Activated CD4-positive, alpha-beta memory T cell treated with anti-CD3 and anti-CD28 coated beads, Interleukin-2, amount 10 ng/mL, durations not matched to agents 7 days and 5 days (primary cell): ENCODE results near the gene PRKCE. TPM values are rescaled to one million over a fixed set of nuclear protein-coding genes. Genes with fewer than 3 reads are reported as not detected.

ENCODE experiments used
- CTCF ChIA-PET: fragments of 350-600 bp; sonication (Branson Sonifier 250); formaldehyde crosslinking; loops from one replicate; lab custom pipeline; 2021; ENCODE audit warnings: antibody characterized with exemption, inconsistent platforms; lab: Charles Lee
- POLR2A ChIA-PET: fragments of 350-600 bp; sonication (Branson Sonifier 250); formaldehyde crosslinking; loops from one replicate; lab custom pipeline; 2021; ENCODE audit warnings: antibody characterized with exemption; lab: Charles Lee
- DNase-seq: peaks from one replicate; pipeline ENCODE4 v3.0.0-alpha.2; 2020
- H3K27ac Mint-ChIP-seq: one replicate; pipeline ENCODE4 v1.8.0; 2021; ENCODE audit warnings: mild to moderate bottlenecking, mixed read lengths
- H3K27me3 Mint-ChIP-seq: one replicate; pipeline ENCODE4 v1.8.0; 2021; ENCODE audit warnings: mixed read lengths
- H3K36me3 Mint-ChIP-seq: one replicate; pipeline ENCODE4 v1.8.0; 2021; ENCODE audit warnings: low read depth, mixed read lengths
- H3K4me1 Mint-ChIP-seq: one replicate; pipeline ENCODE4 v1.8.0; 2021; ENCODE audit warnings: mixed read lengths
- H3K4me3 Mint-ChIP-seq: one replicate; pipeline ENCODE4 v1.8.0; 2021; ENCODE audit warnings: mild to moderate bottlenecking, mixed read lengths
- H3K9me3 Mint-ChIP-seq: one replicate; pipeline ENCODE4 v1.8.0; 2021; ENCODE audit warnings: mixed read lengths
- total RNA-seq, 2 experiments: library from RNA; stranded (reverse); gene quantifications; one replicate each; pipeline ENCODE4 v1.2.3, GENCODE V29; 2021

Gene PRKCE
- total RNA-seq, 2 experiments from 2014 or later: 20.6 to 23.3 TPM

- Mint-ChIP-seq H3K27ac (no peak overlapping the region), H3K27me3 (no peaks in the 10 kb centered on the region), H3K9me3 (no peaks in the 10 kb centered on the region), H3K36me3 (no peaks in the 10 kb centered on the region), H3K4me3 (no peak overlapping the region), H3K4me1 (peaks cover 12% of the 10 kb centered on the region)
- no peak for DNase-seq
- POLR2A ChIA-PET: no interaction called here
- CTCF ChIA-PET: no interaction called here
Observed at GRCh38 chr2:45918463-45919159, 267.1 kb downstream of the PRKCE start.

- H3K9me3 Mint-ChIP-seq: no peaks in the 10 kb centered on the region
- no peak overlapping the region for H3K4me3 Mint-ChIP-seq
- H3K4me1 Mint-ChIP-seq: peaks cover 12% of the 10 kb centered on the region
- no peak for DNase-seq
- H3K27ac Mint-ChIP-seq: no peak overlapping the region
- no peaks in the 10 kb centered on the region for H3K36me3 Mint-ChIP-seq
- ChIA-PET POLR2A (no interaction called here), CTCF (no interaction called here)
- no peaks in the 10 kb centered on the region for H3K27me3 Mint-ChIP-seq
Observed at GRCh38 chr2:45919160-45919650, 267.7 kb downstream of the PRKCE start.

- CTCF ChIA-PET: no interaction called here
- Mint-ChIP-seq H3K4me1 (peaks cover 12% of the 10 kb centered on the region), H3K27ac (no peak overlapping the region), H3K9me3 (no peaks in the 10 kb centered on the region), H3K36me3 (no peaks in the 10 kb centered on the region), H3K4me3 (no peak overlapping the region), H3K27me3 (no peaks in the 10 kb centered on the region)
- DNase-seq: no peak
- POLR2A ChIA-PET: no interaction called here
Observed at GRCh38 chr2:45919711-45920111, 268.2 kb downstream of the PRKCE start.

GRCh38 chr2:45921921-45922320, 270.4 kb downstream of the PRKCE start:
- CTCF ChIA-PET: no interaction called here
- Mint-ChIP-seq H3K4me1 (peaks cover 12% of the 10 kb centered on the region), H3K27me3 (no peaks in the 10 kb centered on the region), H3K27ac (no peak overlapping the region), H3K36me3 (no peaks in the 10 kb centered on the region), H3K4me3 (no peak overlapping the region), H3K9me3 (no peaks in the 10 kb centered on the region)
- POLR2A ChIA-PET: no interaction called here
- DNase-seq: no peak

GRCh38 chr2:45922577-45922988, 271.1 kb downstream of the PRKCE start:
- POLR2A ChIA-PET: no interaction called here
- Mint-ChIP-seq H3K4me1 (peaks cover 12% of the 10 kb centered on the region), H3K4me3 (no peak overlapping the region), H3K27me3 (no peaks in the 10 kb centered on the region), H3K36me3 (no peaks in the 10 kb centered on the region), H3K27ac (no peak overlapping the region), H3K9me3 (no peaks in the 10 kb centered on the region)
- CTCF ChIA-PET: no interaction called here
- DNase-seq: no peak

GRCh38 chr2:45923701-45924100, 272.2 kb downstream of the PRKCE start:
- Mint-ChIP-seq H3K9me3 (no peaks in the 10 kb centered on the region), H3K27ac (no peak overlapping the region), H3K4me3 (no peak overlapping the region), H3K4me1 (peaks cover 12% of the 10 kb centered on the region), H3K27me3 (no peaks in the 10 kb centered on the region), H3K36me3 (no peaks in the 10 kb centered on the region)
- DNase-seq: no peak
- POLR2A ChIA-PET: no interaction called here
- CTCF ChIA-PET: no interaction called here

- POLR2A ChIA-PET: no interaction called here
- H3K9me3 Mint-ChIP-seq: peaks cover 4% of the 10 kb centered on the region
- CTCF ChIA-PET: no interaction called here
- H3K27me3 Mint-ChIP-seq: no peaks in the 10 kb centered on the region
- H3K36me3 Mint-ChIP-seq: no peaks in the 10 kb centered on the region
- DNase-seq: no peak
- no peaks in the 10 kb centered on the region for H3K4me1 Mint-ChIP-seq
- H3K27ac Mint-ChIP-seq: no peak overlapping the region
- no peak overlapping the region for H3K4me3 Mint-ChIP-seq
Observed at GRCh38 chr2:45925026-45925425, 273.6 kb downstream of the PRKCE start.

- no peaks in the 10 kb centered on the region for H3K36me3 Mint-ChIP-seq
- peaks cover 6% of the 10 kb centered on the region for H3K9me3 Mint-ChIP-seq
- no peaks in the 10 kb centered on the region for H3K4me1 Mint-ChIP-seq
- ChIA-PET CTCF (no interaction called here), POLR2A (no interaction called here)
- H3K27ac Mint-ChIP-seq: no peak overlapping the region
- DNase-seq: no peak
- no peaks in the 10 kb centered on the region for H3K27me3 Mint-ChIP-seq
- H3K4me3 Mint-ChIP-seq: no peak overlapping the region
Observed at GRCh38 chr2:45925636-45926366, 274.3 kb downstream of the PRKCE start.

- Mint-ChIP-seq H3K27ac (no peak overlapping the region), H3K36me3 (no peaks in the 10 kb centered on the region), H3K9me3 (peaks cover 6% of the 10 kb centered on the region), H3K4me3 (no peak overlapping the region), H3K4me1 (peaks cover 2% of the 10 kb centered on the region), H3K27me3 (no peaks in the 10 kb centered on the region)
- POLR2A ChIA-PET: no interaction called here
- no peak for DNase-seq
- CTCF ChIA-PET: interaction anchor here (1.7 kb wide), 1 partner anchor 150 kb away, joined by 4 read pairs; no protein-coding TSS in a partner anchor
Observed at GRCh38 chr2:45928946-45929345, 277.5 kb downstream of the PRKCE start.

GRCh38 chr2:45929674-45930395, 278.4 kb downstream of the PRKCE start:
- POLR2A ChIA-PET: no interaction called here
- peaks cover 2% of the 10 kb centered on the region for H3K4me1 Mint-ChIP-seq

GRCh38 chr2:45930396-45930792, 278.9 kb downstream of the PRKCE start:
- Mint-ChIP-seq H3K4me3 (no peak overlapping the region), H3K36me3 (no peaks in the 10 kb centered on the region), H3K27me3 (no peaks in the 10 kb centered on the region), H3K27ac (no peak overlapping the region), H3K9me3 (peaks cover 6% of the 10 kb centered on the region), H3K4me1 (peaks cover 2% of the 10 kb centered on the region)
- ChIA-PET CTCF (no interaction called here), POLR2A (no interaction called here)
- no peak for DNase-seq

More at GRCh38 chr2:45929674-45930395, 278.4 kb downstream of the PRKCE start:
- no peak overlapping the region for H3K4me3 Mint-ChIP-seq
- H3K27me3 Mint-ChIP-seq: no peaks in the 10 kb centered on the region
- H3K36me3 Mint-ChIP-seq: no peaks in the 10 kb centered on the region
- CTCF ChIA-PET: no interaction called here
- no peak for DNase-seq
- peaks cover 6% of the 10 kb centered on the region for H3K9me3 Mint-ChIP-seq
- H3K27ac Mint-ChIP-seq: no peak overlapping the region

- H3K4me1 Mint-ChIP-seq: peaks cover 5% of the 10 kb centered on the region
Observed at GRCh38 chr2:45932278-45932975, 281.0 kb downstream of the PRKCE start.

More at GRCh38 chr2:45932278-45932975, 281.0 kb downstream of the PRKCE start:
- ChIA-PET POLR2A (no interaction called here), CTCF (no interaction called here)
- no peak for DNase-seq
- Mint-ChIP-seq H3K4me3 (no peak overlapping the region), H3K36me3 (no peaks in the 10 kb centered on the region), H3K27ac (no peak overlapping the region), H3K9me3 (peaks cover 6% of the 10 kb centered on the region), H3K27me3 (no peaks in the 10 kb centered on the region)
